ENCODE data around the gene PRDX5. TPM values are rescaled to one million over a fixed set of nuclear protein-coding genes. Genes with fewer than 3 reads are reported as not detected.
A peak's percentile ranks its signal among the peaks of the same experiment; 100 is the strongest.

The PRDX5 gene
- total RNA-seq, 1 experiment from 2014 or later: 206 TPM

DNA sequence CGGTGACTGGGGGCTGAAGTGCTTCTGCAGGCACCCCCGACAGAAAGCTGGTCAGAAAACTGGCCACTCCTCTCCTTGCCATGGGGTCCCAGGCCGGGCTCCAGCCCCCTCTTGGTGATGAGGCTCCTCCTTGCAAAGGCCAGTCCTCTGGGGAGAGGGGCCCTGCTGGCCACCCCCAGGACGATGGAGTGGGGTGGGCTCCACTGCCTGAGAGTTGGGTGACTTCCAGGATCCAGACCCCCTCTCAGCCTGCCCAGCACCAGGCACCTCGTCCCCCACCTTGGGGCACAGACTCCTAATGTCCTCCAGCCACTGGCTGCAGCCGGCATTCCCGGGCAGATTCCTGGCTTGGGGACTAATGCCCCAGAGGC, 40.6 kb downstream of the PRDX5 start:
- peak overlapping the region; percentile 75 for H3K27ac ChIP-seq (ENCODE audit: low read depth, low read length, poor library complexity, severe bottlenecking)
- no peak for TF ChIP-seq EZH2 (IDR thresholded peaks at IDR 0.05; ENCODE audit: borderline replicate concordance, low read depth, low read length, poor library complexity, severe bottlenecking)
- TF ChIP-seq, protein P1, sequence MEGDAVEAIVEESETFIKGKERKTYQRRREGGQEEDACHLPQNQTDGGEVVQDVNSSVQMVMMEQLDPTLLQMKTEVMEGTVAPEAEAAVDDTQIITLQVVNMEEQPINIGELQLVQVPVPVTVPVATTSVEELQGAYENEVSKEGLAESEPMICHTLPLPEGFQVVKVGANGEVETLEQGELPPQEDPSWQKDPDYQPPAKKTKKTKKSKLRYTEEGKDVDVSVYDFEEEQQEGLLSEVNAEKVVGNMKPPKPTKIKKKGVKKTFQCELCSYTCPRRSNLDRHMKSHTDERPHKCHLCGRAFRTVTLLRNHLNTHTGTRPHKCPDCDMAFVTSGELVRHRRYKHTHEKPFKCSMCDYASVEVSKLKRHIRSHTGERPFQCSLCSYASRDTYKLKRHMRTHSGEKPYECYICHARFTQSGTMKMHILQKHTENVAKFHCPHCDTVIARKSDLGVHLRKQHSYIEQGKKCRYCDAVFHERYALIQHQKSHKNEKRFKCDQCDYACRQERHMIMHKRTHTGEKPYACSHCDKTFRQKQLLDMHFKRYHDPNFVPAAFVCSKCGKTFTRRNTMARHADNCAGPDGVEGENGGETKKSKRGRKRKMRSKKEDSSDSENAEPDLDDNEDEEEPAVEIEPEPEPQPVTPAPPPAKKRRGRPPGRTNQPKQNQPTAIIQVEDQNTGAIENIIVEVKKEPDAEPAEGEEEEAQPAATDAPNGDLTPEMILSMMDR (conservative IDR thresholded peaks at IDR 0.05; ENCODE audit: low read depth, low read length): no peak
- BruUV-seq (replicated peaks): no TSS peak
- peak overlapping the region; percentile 76 for H3K4me3 ChIP-seq (ENCODE audit: low read depth, low read length, poor library complexity, severe bottlenecking)
- intact Hi-C loops (cut with micrococcal nuclease; ENCODE audit: unreplicated experiment): no loop called here
- H3K4me1 ChIP-seq (ENCODE audit: insufficient read depth, low read length, poor library complexity, severe bottlenecking): peaks cover 29% of the 10 kb centered on the region
- ChIA-PET CTCF (no interaction called here), POLR2A (ENCODE audit: low non-redundant PET) (interaction anchor here (0.6 kb wide), 1 partner anchor 133 kb away, joined by 5 read pairs; no protein-coding TSS in a partner anchor)
- H3K9me3 ChIP-seq (ENCODE audit: low read depth, low read length, poor library complexity, severe bottlenecking): no peaks in the 10 kb centered on the region
- no peaks in the 10 kb centered on the region for H3K27me3 ChIP-seq (replicated peaks; ENCODE audit: insufficient read depth, low read depth, low read length, poor library complexity)
- no peak for DNase-seq (ENCODE audit: low spot score)
- H3K36me3 ChIP-seq (ENCODE audit: insufficient read depth, low read length, poor library complexity, severe bottlenecking): peaks cover 17% of the 10 kb centered on the region

DNA sequence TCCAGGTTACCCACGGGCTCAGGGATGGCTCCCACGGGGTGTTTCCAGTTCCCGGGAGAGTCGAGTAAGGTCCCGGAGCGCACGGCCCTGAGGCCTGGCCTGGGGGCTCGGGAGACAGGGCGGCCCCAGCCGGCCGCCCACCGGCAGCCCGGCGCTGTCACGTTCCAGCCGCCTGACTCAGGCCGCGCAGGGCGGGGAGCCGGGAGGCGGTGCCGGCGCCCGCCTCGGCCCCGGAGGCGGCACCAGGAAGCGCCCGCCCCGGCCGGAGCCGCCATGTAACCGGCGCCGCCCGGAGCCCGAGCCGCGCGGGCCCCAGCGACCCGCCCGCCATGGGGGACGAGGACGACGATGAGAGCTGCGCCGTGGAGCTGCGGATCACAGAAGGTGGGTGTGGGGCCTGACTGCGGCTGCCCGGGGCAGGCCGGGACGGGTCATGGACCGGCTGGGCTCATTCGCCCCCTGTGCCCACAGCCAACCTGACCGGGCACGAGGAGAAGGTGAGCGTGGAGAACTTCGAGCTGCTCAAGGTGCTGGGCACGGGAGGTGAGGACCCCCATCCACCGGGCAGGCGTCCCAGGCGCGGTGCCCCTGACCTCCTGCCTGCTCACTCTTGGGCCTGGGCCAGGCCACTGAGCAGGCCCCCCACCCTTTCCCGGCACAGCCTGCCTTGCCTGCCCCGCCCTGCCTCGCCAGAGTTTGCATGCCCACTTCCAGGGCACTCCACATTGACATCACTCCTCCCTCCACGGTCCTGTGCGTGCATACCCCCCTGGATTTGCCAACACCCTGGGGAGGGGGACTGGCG, 41.2 kb downstream of the PRDX5 start, which contains the start of gene RPS6KA4:
Gene RPS6KA4 (plus strand): TSS at position 256 of the 805 bp plus-strand sequence. CDS start 74 bp downstream, at position 330.
- CTCF ChIA-PET: interaction anchor here (0.5 kb wide), 1 partner anchor 16 kb away, joined by 4 read pairs; no protein-coding TSS in a partner anchor
- POLR2A ChIA-PET (ENCODE audit: low non-redundant PET): no interaction called here
- peak within 1 kb of the TSS; percentile 75 for H3K27ac ChIP-seq (ENCODE audit: low read depth, low read length, poor library complexity, severe bottlenecking)

DNA sequence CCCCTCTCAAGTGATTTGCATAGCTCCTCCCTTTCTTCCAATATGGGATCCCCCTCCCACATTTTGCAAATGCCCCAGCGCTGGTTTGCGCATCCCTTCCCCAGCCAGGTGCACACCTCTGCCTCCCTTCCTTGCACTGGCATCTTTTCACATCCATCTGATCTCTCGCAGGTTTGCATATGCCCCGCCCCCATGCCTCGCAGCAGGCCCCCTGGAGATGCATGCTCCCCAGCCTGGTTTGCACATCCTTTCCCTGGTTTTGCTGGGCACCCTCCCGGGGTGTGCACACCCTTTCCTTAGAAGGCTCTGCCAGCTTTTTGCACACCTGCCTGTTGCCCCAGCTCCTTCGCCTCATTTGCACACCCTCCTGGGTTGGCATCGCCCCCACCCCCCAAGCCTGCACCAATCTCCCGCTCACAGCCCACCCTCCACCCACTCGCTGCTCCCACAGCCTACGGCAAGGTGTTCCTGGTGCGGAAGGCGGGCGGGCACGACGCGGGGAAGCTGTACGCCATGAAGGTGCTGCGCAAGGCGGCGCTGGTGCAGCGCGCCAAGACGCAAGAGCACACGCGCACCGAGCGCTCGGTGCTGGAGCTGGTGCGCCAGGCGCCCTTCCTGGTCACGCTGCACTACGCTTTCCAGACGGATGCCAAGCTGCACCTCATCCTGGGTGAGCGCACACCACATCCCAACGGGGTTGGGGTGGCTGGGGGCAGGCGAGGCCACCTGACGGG, 42.0 kb downstream of the PRDX5 start:
- Histone ChIP-seq H3K27me3 (replicated peaks; ENCODE audit: insufficient read depth, low read depth, low read length, poor library complexity) (no peaks in the 10 kb centered on the region), H3K4me3 (ENCODE audit: low read depth, low read length, poor library complexity, severe bottlenecking) (peak overlapping the region; percentile 76), H3K9me3 (ENCODE audit: low read depth, low read length, poor library complexity, severe bottlenecking) (no peaks in the 10 kb centered on the region), H3K4me1 (ENCODE audit: insufficient read depth, low read length, poor library complexity, severe bottlenecking) (peaks cover 27% of the 10 kb centered on the region), H3K27ac (ENCODE audit: low read depth, low read length, poor library complexity, severe bottlenecking) (no peak overlapping the region), H3K36me3 (ENCODE audit: insufficient read depth, low read length, poor library complexity, severe bottlenecking) (peaks cover 17% of the 10 kb centered on the region)
- CTCF ChIA-PET: interaction anchor here (0.5 kb wide), 1 partner anchor 15 kb away, joined by 4 read pairs; no protein-coding TSS in a partner anchor
- intact Hi-C loops (cut with micrococcal nuclease; ENCODE audit: unreplicated experiment): no loop called here
- no peak for TF ChIP-seq EZH2 (IDR thresholded peaks at IDR 0.05; ENCODE audit: borderline replicate concordance, low read depth, low read length, poor library complexity, severe bottlenecking)
- TF ChIP-seq, protein P1 (conservative IDR thresholded peaks at IDR 0.05; ENCODE audit: low read depth, low read length): no peak
- BruUV-seq (replicated peaks): no TSS peak
- no peak for DNase-seq (ENCODE audit: low spot score)
- POLR2A ChIA-PET (ENCODE audit: low non-redundant PET): no interaction called here

More for the DNA sequence above, 41.2 kb downstream of the PRDX5 start, which contains the start of gene RPS6KA4:
- BruUV-seq (replicated peaks): no TSS peak
- peak; percentile 70 for DNase-seq (ENCODE audit: low spot score)
- Histone ChIP-seq H3K4me1 (ENCODE audit: insufficient read depth, low read length, poor library complexity, severe bottlenecking) (peaks cover 29% of the 10 kb centered on the region), H3K9me3 (ENCODE audit: low read depth, low read length, poor library complexity, severe bottlenecking) (no peaks in the 10 kb centered on the region), H3K27me3 (replicated peaks; ENCODE audit: insufficient read depth, low read depth, low read length, poor library complexity) (no peaks in the 10 kb centered on the region), H3K4me3 (ENCODE audit: low read depth, low read length, poor library complexity, severe bottlenecking) (peak within 1 kb of the TSS; percentile 76), H3K36me3 (ENCODE audit: insufficient read depth, low read length, poor library complexity, severe bottlenecking) (peaks cover 17% of the 10 kb centered on the region)
- TF ChIP-seq, protein P1 (conservative IDR thresholded peaks at IDR 0.05; ENCODE audit: low read depth, low read length): no peak
- TF ChIP-seq EZH2 (IDR thresholded peaks at IDR 0.05; ENCODE audit: borderline replicate concordance, low read depth, low read length, poor library complexity, severe bottlenecking): no peak
- intact Hi-C loops (cut with micrococcal nuclease; ENCODE audit: unreplicated experiment): no loop called here
